ENCODE results near the gene REL.
"Not testable (repeated sequence)": the region's sequence is repeated elsewhere in the genome, so short reads cannot be mapped to it uniquely, and the experiment has no call there.

REL gene

DNA sequence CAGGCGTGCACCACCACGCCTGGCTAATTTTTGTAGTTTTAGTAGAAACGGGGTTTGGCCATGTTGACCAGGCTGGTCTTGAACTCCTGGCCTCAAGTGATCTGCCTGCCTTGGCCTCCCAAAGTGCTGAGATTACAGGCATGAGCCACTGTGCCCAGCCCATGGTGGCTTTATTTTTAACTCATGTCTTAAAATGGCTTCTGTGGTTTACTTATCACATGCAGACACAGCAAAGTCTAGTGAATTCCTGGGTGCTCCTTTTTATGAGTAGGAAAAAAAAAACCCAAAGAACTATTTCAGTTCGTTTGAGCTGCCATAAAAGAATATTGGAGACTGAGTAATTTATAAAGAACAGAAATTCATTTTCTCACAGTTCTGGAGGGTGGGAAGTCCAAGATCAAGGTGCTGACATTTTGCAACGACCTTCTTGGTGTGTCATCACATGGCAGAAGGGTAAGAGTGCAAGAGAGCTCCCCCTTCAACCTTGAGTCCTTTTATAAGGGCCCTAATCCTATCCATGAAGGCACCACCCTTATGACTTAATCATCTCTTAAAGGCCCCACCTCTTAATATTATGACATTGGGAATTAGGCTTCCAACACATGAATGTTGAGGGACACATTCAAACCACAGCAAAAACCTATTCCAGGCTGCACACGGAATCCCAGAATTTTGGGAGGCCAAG, 12.6 kb upstream of the REL start:
- no peak for DNase-seq

DNA sequence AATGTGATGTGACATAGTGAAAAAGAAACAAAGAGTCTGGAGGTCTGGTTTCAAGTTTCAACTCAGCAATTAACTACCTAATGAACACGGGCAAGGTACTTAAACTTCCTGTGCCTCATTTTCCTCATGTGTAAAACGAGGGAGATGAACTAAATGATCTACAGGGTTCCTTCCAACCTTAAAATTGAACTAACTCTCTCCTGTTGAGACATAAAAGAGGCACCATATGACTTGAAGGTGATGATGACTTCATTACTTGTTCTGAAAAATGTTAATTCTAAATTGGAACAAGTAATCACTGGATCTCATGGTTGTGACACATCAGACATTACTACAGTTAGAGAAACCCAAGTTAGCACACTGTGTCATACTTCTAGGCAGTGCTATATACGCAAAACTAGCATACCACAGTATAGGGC, 8.9 kb upstream of the REL start:
- no peak for DNase-seq

DNA sequence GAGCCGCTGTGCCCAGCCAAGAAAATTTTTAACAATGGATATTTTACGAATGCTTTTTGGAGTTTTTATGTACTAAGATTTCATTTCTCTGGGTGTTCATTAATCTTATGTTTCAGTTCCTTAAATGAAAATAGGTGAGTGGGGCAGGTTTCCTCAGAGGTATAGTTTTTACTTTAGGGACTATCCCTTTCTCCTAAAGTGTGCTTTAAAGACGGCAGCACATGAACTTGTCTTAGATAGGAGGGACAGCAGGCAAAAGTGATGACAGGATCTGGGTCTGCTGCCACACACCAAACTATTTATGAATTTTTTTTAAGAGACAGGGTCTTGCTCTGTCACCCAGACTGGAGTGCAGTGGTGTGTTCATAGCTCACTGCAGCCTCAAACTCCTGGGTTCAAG, 8.0 kb upstream of the REL start:
- DNase-seq, result no peak

DNA sequence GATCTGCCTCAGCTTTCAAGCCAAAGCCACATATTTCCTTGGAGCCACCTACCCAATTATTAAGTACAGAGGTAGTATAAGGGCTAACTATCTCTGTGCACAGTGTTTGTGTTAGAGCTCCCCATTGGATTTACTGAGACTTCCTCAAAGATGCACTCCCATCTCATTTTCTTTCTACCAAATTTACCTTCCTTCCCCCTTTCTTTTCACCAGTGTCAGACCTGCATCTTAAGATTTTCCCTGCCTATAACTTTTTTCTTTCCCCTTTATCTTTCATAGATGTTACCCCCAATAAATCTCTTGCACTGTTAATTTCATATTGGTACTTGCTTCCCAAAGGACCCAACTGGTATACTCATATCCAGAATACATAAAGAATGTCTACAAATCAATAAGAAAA, 5.9 kb upstream of the REL start:
- no peak for DNase-seq

DNA sequence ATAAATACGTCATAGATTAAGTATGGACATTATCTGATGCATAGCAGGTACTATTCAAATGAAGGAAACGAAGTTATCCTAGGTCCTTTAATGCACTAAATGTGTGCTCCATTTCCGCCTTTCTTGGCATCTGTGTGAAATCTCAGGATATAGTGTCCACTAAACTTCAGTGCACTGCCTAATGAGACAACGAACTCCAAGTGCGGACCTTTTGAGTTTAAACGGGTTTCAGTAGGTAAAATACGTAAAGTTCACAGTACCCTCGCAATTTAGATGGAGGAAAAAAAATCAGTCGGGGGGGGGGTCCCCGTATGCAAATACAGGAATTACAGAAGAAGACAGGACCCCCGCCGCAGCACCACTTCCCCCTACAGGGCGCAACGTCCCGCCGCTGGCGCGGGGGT, 729 bp upstream of the REL start:
- no peak for DNase-seq

DNA sequence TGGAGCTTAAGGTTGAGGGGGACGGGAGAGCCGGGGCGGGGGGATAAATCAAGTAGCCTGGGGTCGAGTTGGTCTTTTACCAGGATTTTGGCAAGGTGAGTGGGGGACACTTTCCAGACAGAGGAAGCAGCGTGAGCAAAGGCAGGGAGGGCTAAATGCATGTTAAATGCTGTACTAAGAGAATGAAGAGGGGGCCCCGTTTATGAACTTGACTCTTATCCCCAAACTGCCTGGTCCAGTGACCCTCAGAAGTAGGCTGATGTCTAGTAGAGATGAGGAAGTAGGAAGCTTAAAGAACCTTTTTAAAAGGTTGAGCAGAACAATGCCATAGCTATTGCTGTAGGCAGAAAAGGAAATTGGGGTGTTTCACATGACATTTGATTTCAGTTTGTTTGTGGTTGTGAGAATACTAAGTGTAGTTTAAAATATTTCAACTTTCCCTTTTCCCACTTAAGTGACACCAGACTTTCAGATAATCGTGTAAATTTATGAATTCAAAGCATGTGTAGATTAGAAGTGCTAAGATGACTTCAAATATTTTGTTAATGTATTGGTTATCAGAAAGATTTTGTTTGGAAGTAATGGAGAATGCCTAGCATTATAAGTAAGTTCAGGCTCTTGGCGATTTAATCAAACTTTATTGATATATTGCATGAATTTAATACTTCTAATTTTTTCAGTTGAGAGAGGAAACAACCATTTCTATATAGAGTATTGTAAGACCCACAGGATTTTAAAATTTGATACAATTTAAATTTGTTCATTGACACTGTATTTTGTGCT, 1.8 kb downstream of the REL start:
- no peak for DNase-seq

DNA sequence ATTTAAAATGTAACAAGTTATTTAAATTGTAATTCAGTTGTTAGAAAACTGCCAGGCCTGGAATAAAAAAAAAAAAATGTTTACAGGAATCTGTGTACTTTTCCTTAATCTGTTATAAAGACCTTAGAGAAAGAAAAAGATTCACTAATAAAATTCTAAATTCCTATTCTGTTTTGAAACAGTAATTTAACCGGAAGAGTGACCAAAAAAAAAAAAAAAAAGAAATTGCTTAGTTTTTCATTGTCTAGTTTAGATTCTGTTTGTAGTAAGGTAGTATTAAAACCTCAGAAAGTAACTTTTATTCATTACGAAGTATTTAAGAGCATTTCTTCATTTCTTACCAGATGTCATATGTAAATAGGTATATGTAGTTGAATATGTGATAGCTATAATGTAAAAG, 2.5 kb downstream of the REL start:
- no peak for DNase-seq

DNA sequence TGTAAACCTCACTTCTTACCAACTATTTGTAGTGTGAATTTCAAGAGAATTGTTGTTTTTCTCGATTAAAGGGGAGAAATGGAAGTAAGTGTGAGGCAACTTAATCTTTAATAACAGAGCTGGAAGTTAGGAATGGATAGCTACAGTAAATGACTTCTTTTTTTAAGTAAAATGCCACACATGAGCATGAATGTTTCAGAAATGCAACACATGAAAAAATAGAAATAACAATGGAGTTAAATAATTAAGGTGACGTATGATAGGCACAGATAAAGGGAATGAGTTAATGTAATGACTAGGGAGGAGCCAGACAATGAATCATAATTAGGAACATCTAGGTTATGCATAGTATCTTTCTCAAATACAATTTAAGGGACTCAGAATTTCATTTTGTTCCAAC, 3.4 kb downstream of the REL start:
- DNase-seq, result no peak

DNA sequence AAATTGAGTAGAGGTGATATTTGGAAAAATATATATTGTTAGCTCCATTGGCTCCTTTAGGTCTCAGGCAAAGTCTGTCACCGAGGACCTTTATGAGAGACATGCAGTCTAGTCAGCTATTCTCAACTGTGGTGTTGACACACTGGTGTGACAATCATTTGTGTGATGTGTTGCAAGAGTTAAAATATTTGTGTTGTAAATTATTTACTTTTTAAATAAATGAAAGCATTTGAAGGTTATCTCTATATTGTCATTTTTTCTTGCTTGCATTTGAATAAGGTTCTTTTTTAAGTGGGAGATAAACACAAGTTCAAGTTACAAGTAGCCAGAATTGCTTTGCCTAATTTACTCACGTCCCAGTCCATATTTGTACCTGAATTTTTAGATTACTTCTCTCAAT, 4.3 kb downstream of the REL start:
- no peak for DNase-seq

DNA sequence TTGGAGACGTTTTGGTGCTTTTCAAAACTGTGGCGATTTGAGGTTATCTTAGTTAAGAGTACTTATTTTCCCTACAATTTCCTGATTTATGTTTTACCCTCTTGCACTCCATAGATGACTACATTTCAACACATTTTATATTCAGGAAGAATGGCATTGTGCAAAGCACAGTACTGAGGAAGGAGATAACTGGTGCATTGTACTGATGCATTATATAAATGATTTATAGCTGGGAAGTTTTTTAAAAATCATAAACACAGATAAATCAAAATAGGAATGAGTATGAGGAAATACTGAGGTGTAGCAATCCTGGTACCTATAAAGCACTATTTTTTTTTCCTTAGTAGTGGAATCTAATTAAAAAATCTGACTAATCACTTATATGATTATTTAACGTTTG, 5.6 kb downstream of the REL start:
- no peak for DNase-seq

DNA sequence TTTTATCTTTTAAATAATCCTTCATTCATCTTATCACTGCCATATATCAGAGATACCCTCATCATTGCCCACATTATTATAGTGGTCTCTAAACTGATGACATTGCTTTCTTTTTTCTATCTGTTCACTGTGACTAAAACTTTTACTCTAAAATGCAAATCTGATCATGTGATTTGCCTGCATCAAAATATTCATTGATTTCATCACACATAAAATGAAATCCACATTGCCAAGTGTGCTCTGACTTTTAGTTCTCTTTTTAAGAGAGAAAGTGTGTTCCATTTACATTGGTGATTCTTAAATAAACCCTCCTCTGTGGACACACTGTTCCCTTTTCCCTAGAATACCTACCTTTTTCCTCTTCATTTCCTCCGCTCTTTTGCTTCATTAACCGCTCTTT, 7.5 kb downstream of the REL start:
- no peak for DNase-seq

DNA sequence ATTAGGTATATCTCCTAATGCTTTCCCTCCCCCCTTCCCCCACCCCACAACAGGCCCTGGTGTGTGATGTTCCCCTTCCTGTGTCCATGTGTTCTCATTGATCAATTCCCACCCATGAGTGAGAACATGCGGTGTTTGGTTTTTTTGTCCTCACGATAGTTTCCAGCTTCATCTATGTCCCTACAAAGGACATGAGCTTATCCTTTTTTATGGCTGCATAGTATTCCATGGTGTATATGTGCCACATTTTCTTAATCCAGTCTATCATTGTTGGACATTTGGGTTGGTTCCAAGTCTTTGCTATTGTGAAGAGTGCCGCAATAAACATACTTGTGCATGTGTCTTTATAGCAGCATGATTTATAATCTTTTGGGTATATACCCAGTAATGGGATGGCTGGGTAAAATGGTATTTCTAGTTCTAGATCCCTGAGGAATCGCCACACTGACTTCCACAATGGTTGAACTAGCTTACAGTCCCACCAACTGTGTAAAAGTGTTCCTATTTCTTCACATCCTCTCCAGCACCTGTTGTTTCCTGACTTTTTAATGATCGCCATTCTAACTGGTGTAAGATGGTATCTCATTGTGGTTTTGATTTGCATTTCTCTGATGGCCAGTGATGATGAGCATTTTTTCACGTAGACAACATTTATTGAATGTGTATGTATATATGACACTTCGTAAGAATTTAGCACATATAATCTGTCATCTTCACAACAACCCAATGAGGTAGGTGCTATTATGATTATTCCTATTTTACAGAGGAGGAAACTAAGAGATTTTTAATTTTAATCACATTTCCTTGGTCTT, 8.4 kb downstream of the REL start:
- not testable (repeated sequence) for DNase-seq

DNA sequence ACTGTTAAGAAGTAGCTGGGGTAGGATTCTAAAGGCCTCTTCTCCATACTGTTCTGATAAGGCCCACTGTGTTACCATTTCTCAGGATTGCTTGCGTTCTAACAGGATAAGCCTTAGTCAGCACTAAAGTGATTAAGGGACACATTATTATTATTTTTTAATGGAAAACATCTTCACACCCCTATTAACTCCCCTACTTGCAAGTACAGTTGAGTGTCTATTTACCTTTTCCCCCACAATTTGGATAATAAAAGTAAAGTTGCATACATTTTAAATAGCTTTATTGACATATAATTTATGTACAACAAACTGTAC, 9.0 kb downstream of the REL start:
- no peak for DNase-seq

DNA sequence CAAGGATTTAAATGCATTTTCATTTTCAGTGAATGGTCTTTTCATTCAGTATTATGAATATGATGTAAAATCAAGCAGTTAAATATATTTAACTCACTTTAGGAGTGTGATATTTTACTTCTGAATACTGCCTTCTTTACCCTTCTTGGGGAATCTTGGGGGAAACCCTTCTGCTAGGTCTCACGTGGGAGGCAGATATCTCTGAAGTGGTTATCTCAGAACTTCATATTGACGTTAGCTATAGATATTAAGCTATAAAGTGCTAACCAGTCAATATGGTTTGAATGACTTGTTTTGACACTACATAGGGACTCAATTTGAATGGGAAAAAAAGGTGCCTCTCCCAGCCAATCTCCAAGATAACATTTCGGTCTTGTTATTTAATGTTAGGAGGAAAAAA, 9.8 kb downstream of the REL start:
- DNase-seq, result no peak

DNA sequence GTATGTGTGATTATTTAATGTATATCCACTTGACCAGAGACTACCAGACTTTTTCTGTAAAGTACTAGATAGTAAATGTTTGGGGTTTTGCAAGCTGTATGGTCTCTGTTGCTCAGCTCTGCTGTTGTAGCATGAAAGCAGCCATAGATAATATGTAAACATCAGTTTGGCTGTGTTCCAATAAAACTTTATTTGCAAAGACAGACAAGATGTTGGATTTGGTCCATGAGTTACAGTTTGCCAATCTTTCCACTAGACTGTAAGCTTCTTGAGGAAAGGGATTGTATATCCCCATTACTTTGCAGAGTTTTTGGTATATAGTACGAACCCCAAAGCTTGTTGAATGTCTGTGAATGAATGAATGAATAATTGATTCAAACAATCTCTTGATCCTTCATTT, 17.2 kb downstream of the REL start:
- no peak for DNase-seq

DNA sequence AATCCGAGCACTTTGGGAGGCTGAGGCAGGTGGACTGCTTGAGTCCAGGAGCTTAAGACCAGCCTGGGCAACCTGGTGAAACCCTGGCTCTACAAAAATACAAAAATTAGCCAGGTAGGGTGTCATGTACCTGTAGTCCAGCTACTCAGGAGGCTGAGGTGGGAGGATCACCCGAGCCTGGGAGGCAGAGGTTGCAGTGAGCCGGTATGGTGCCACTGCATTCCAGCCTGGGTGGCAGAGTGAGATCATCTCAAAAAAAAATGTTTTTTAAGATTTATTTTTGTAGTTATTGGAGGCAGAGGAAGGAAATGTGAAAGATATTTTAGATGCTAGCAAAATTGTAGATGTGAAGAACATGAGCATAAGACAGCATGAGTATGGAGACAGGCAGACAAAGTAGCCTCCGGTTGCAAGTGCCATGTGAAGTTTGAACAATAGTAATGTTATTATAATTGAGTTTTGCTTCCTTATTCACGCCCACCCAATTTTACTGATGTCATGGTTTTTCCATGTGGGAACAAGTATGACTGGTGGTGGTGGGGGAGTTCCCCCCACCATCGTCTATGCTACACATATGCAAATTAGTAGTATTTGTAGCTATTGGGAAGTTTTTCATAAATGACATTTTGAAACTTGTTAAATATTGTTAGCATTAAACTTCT, 18.0 kb downstream of the REL start:
- DNase-seq, result no peak

DNA sequence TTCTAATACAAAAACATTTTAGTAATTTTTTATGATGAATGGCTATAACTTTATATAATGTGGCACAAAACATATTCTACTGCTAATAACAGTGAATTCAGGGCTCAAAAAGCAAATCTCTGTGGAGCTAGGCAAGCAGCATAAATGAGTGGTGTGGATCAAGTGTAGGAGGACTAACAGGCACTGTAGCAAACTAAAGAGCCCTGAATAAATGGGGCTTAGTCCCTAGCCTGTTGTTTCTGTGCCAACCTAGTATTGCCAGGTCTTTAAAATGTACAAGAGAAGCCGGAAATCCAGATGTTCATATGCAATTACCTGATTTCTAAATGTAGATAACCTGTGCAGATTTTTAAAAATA, 18.5 kb downstream of the REL start:
- no peak for DNase-seq

DNA sequence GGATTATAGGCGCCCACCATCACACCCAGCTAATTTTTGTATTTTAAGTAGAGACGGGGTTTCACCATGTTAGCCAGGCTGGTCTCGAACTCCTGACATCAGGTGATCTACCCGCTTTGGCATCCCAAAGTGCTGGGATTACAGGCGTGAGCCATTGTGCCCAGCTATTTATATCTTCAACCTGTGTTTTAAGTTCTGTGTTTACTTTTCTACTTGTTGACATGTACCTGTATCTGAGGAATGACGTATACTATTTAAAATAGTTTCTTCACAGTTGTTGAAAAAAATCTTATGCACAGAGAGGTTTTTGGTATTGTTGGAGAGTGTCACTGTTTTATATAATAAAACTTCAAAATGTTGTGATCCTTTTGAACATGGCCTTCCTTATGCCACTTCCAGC, 19.9 kb downstream of the REL start:
- not testable (repeated sequence) for DNase-seq

DNA sequence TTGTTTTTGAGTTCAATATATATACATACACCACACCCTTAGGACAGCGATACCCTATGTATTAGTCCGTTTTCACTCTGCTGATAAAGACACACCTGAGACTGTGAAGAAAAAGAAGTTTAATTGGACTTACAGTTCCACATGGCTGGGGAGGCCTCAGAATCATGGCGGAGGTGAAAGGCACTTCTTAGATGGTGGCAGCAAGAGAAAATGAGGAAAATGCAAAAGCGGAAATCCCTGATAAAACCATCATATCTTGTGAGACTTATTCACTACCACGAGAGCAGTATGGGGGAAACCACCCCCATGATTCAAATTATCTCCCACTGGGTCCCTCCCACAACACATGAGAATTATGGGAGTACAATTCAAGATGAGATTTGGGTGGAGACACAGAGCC, 24.5 kb downstream of the REL start:
- DNase-seq, result not testable (repeated sequence)

DNA sequence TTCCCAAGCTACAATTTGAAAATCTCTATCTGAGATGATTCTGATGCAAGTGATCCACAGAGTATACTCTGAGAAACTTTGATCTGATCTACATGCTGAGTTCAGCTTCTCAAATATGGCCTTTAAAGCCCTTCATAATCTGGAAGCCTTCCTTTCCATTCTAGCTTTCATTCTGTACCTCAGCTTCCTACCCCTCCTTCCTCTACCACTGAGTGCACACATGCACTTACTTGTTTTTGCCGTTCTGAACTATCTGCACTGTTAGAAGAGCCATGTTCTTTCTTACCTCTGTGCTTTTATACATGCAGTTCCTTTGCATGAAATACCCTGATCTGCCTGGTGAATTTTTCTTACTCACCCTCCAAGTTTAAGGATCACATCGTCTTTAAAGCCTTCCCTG, 25.0 kb downstream of the REL start:
- no peak for DNase-seq

DNA sequence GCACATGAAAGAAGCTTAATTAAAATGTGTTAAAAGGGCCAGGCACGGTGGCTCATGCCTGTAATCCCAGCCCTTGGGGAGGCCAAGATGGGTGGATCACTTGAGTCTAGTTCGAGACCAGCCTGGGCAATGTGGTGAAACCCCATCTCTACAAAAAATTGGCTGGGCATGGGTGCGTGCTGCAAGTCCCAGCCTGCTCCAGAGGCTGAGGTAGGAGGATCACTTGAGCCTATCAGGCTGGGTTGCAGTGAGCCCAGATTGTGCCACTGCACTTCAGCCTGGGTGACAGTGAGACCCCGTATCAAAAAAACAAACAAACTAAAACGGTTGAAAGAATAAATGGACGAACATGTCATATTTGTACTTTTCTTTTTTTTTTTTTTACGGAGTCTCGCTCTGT, 26.0 kb downstream of the REL start:
- no peak for DNase-seq

DNA sequence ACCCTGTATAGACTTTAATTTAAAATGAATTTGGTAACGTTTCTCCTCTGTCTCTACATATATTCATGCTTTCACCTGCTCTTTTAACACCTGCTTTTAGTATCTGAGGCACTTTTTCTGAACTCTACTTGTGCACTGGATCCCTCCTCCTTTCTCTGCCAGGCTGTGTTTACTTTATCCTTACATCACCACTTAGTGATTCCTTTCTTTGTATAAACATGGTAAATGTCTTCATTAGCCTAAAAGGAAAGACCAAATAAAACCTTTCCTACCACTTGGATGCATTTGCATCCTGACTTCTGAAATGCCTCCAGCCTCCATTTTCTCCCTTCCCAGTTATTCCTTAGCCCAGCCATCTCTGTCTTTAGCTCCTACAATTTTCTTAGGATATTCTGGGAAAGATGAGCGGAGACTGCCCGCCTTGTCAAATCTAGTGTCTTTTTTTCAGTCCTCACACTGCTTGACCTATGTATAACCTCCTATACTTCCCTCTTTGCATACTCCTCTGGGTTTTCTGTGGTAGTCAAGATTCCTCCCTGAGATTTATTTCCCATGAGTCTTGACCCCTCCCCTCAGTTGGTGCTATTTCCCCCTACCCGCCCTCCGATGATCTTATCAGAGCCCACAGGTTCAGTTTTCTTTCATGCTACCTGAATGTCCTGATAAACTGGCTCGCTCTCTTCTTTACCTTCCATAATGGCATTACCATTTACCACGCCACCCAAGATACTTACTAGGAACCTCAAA, 44.8 kb downstream of the REL start:
- DNase-seq, result no peak

Data from NCI-H1048 (cell line).